IPS DF 6.9 (cell line): ENCODE results near the gene AFF3.

ENCODE experiments used
- DNase-seq: peaks from one replicate; pipeline ENCODE4 v3.0.0-alpha.2; 2013; ENCODE audit warnings: low read depth, low spot score
- H3K27ac ChIP-seq: one replicate; pipeline ENCODE4 v1.5.1; 2013; ENCODE audit warnings: low read length, control low read depth
- H3K27me3 ChIP-seq: 2 replicates; pipeline ENCODE4 v1.6.1; 2013; ENCODE audit warnings: mild to moderate bottlenecking, low read length; ENCODE audit not compliant: control insufficient read depth, insufficient read depth
- H3K36me3 ChIP-seq: 2 replicates; pipeline ENCODE4 v1.6.1; 2013; ENCODE audit warnings: low read length; ENCODE audit not compliant: control insufficient read depth, insufficient read depth
- H3K4me1 ChIP-seq: 2 replicates; pipeline ENCODE4 v1.6.1; 2013; ENCODE audit warnings: low read length; ENCODE audit not compliant: control insufficient read depth, insufficient read depth
- H3K4me3 ChIP-seq: 2 replicates; pipeline ENCODE4 v1.5.1; 2013; ENCODE audit warnings: mild to moderate bottlenecking, low read length
- H3K9me3 ChIP-seq: 2 replicates; pipeline ENCODE4 v1.6.1; 2013; ENCODE audit warnings: low read length, inconsistent platforms; ENCODE audit not compliant: control insufficient read depth, insufficient read depth
- WGBS: extraction: QIAGEN DNeasy Blood & Tissue Kit; methylation state at CpG from one replicate; pipeline ENCODE4 v1.1.7; 2013; ENCODE audit warnings: mixed read lengths, missing lambda C conversion rate; ENCODE audit not compliant: insufficient read length, insufficient coverage; 5-methylcytosine and 5-hydroxymethylcytosine counted together

The AFF3 gene

GRCh38 chr2:100046961-100047947 is 95.1 kb downstream of the AFF3 start:
- Histone ChIP-seq H3K9me3 (no peaks in the 10 kb centered on the region), H3K27ac (no peak overlapping the region), H3K27me3 (no peaks in the 10 kb centered on the region), H3K36me3 (no peaks in the 10 kb centered on the region), H3K4me1 (no peaks in the 10 kb centered on the region), H3K4me3 (no peak overlapping the region)
- DNase-seq = no peak
- 100% methylated on average over 2 of the region's 15 CpGs for WGBS

- no peak for DNase-seq
- Histone ChIP-seq H3K27ac (no peak overlapping the region), H3K36me3 (no peaks in the 10 kb centered on the region), H3K4me3 (no peak overlapping the region), H3K27me3 (no peaks in the 10 kb centered on the region), H3K9me3 (no peaks in the 10 kb centered on the region), H3K4me1 (no peaks in the 10 kb centered on the region)
- WGBS = no CpG with 5 or more reads among the region's 9 CpGs
These were observed 97.4 kb downstream of the AFF3 start for GRCh38 chr2:100045000-100045399.

- no peak overlapping the region for H3K4me3 ChIP-seq
- H3K27me3 ChIP-seq = no peaks in the 10 kb centered on the region
- no peaks in the 10 kb centered on the region for H3K4me1 ChIP-seq
- WGBS = no CpG with 5 or more reads among the region's 8 CpGs
- no peak for DNase-seq
- no peak overlapping the region for H3K27ac ChIP-seq
- no peaks in the 10 kb centered on the region for H3K9me3 ChIP-seq
- no peaks in the 10 kb centered on the region for H3K36me3 ChIP-seq
These were observed 98.5 kb downstream of the AFF3 start for GRCh38 chr2:100043891-100044255.

- no peaks in the 10 kb centered on the region for H3K27me3 ChIP-seq
- no peaks in the 10 kb centered on the region for H3K9me3 ChIP-seq
- no peak for DNase-seq
- H3K27ac ChIP-seq = no peak overlapping the region
- WGBS = no CpG with 5 or more reads among the region's 7 CpGs
- no peaks in the 10 kb centered on the region for H3K36me3 ChIP-seq
- no peaks in the 10 kb centered on the region for H3K4me1 ChIP-seq
- H3K4me3 ChIP-seq = no peak overlapping the region
These were observed 99.1 kb downstream of the AFF3 start for GRCh38 chr2:100043081-100043890.

- Histone ChIP-seq H3K4me3 (no peak overlapping the region), H3K36me3 (no peaks in the 10 kb centered on the region), H3K27me3 (no peaks in the 10 kb centered on the region), H3K9me3 (no peaks in the 10 kb centered on the region), H3K4me1 (no peaks in the 10 kb centered on the region), H3K27ac (no peak overlapping the region)
- no CpG with 5 or more reads among the region's 3 CpGs for WGBS
- DNase-seq = no peak
These were observed 99.8 kb downstream of the AFF3 start for GRCh38 chr2:100042562-100042961.

- Histone ChIP-seq H3K9me3 (no peaks in the 10 kb centered on the region), H3K4me3 (no peak overlapping the region), H3K27ac (no peak overlapping the region), H3K36me3 (no peaks in the 10 kb centered on the region), H3K27me3 (no peaks in the 10 kb centered on the region), H3K4me1 (no peaks in the 10 kb centered on the region)
- DNase-seq = no peak
- WGBS = 100% methylated on average over 1 of the region's 12 CpGs
These were observed 100.4 kb downstream of the AFF3 start for GRCh38 chr2:100041946-100042345.

- H3K4me1 ChIP-seq = no peaks in the 10 kb centered on the region
- H3K36me3 ChIP-seq = no peaks in the 10 kb centered on the region
- no CpG with 5 or more reads among the region's 4 CpGs for WGBS
- H3K9me3 ChIP-seq = no peaks in the 10 kb centered on the region
- no peaks in the 10 kb centered on the region for H3K27me3 ChIP-seq
- no peak overlapping the region for H3K27ac ChIP-seq
- DNase-seq = no peak
- H3K4me3 ChIP-seq = no peak overlapping the region
These were observed 101.0 kb downstream of the AFF3 start for GRCh38 chr2:100041385-100041784.

- no peak overlapping the region for H3K27ac ChIP-seq
- no peaks in the 10 kb centered on the region for H3K4me1 ChIP-seq
- H3K4me3 ChIP-seq = no peak overlapping the region
- no peaks in the 10 kb centered on the region for H3K9me3 ChIP-seq
- no peaks in the 10 kb centered on the region for H3K36me3 ChIP-seq
- WGBS = no CpG with 5 or more reads among the region's 1 CpG
- H3K27me3 ChIP-seq = no peaks in the 10 kb centered on the region
- no peak for DNase-seq
These were observed 101.5 kb downstream of the AFF3 start for GRCh38 chr2:100040906-100041305.

- Histone ChIP-seq H3K36me3 (no peaks in the 10 kb centered on the region), H3K4me3 (no peak overlapping the region), H3K9me3 (no peaks in the 10 kb centered on the region), H3K27me3 (no peaks in the 10 kb centered on the region), H3K27ac (no peak overlapping the region), H3K4me1 (no peaks in the 10 kb centered on the region)
- no CpG with 5 or more reads among the region's 7 CpGs for WGBS
- no peak for DNase-seq
These were observed 103.0 kb downstream of the AFF3 start for GRCh38 chr2:100039291-100039980.

- no CpG with 5 or more reads among the region's 6 CpGs for WGBS
- DNase-seq = no peak
- Histone ChIP-seq H3K27me3 (no peaks in the 10 kb centered on the region), H3K36me3 (no peaks in the 10 kb centered on the region), H3K27ac (no peak overlapping the region), H3K4me1 (no peaks in the 10 kb centered on the region), H3K4me3 (no peak overlapping the region), H3K9me3 (no peaks in the 10 kb centered on the region)
These were observed 104.4 kb downstream of the AFF3 start for GRCh38 chr2:100038011-100038410.
